Suprapubic skin (tissue), 3 donors: ENCODE data around the gene KCP.

Experiments
- EP300 ChIP-seq: sonication (generic); formaldehyde crosslinking; IDR thresholded peaks from one replicate; pipeline ENCODE4 v1.6.1; 2017; ENCODE audit warnings: antibody characterized with exemption
- POLR2A ChIP-seq, 2 donors: fragments of 450-650 bp; IDR thresholded peaks; one replicate each; pipeline ENCODE4 v1.6.1; 2017; ENCODE audit warnings: antibody characterized with exemption in 2 of 2, mild to moderate bottlenecking in 2 of 2, moderate library complexity in 2 of 2
- TF ChIP-seq, protein P1 (sequence below), 2 donors: fragments of 200-600 bp in 1 of 2; fragments of 450-650 bp in 1 of 2; sonication (generic) in 1 of 2; IDR thresholded peaks; one replicate each; pipeline ENCODE4 v1.5.1; 2016 to 2019; ENCODE audit warnings: antibody characterized with exemption in 2 of 2, mild to moderate bottlenecking in 1 of 2, moderate library complexity in 1 of 2

DNA sequence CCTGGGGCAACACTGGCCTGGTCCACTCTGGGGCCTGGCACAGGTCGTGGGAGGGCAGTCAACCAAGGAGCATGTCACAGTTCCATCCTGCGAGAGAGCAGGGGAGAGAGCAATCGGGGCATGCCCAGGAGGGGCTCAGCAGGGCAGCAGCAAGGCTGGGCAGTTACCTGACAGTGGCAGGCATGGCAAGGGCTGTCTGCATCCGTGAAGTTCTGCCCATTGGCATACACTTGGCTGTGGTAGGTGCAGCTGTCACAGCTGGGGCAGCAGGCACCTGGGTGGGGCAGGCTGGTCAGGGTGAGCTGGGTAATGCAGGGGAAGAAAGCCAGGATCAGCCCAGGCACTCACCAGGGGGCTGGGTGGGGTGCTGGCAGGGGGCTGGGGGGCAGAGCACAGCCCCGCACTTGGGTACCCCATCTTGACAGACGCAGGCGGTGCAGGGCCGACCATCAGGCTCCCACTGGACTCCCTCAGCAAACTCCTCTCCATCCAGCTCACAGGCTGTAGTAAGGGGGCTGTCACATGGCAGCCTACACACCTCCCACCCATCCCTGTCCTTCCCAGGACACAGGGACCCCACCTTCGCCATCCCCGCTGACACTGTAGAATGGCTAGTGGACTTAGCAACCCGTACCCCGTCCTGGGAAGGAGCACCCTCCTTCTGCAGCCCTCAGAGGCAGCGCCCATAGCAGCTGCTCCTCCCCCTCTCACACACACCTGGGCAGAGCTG, 17.8 kb downstream of the KCP start:
- TF ChIP-seq EP300: no peak
- TF ChIP-seq, protein P1, sequence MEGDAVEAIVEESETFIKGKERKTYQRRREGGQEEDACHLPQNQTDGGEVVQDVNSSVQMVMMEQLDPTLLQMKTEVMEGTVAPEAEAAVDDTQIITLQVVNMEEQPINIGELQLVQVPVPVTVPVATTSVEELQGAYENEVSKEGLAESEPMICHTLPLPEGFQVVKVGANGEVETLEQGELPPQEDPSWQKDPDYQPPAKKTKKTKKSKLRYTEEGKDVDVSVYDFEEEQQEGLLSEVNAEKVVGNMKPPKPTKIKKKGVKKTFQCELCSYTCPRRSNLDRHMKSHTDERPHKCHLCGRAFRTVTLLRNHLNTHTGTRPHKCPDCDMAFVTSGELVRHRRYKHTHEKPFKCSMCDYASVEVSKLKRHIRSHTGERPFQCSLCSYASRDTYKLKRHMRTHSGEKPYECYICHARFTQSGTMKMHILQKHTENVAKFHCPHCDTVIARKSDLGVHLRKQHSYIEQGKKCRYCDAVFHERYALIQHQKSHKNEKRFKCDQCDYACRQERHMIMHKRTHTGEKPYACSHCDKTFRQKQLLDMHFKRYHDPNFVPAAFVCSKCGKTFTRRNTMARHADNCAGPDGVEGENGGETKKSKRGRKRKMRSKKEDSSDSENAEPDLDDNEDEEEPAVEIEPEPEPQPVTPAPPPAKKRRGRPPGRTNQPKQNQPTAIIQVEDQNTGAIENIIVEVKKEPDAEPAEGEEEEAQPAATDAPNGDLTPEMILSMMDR (IDR thresholded peaks at IDR 0.05): no peak
- TF ChIP-seq POLR2A (IDR thresholded peaks at IDR 0.05): no peak
